AG10803 (cell line): ENCODE results near the gene GRB10.

Source experiments
- DNase-seq: peaks from one replicate; pipeline ENCODE4 v3.0.0; 2010; ENCODE audit warnings: low read depth
- H3K4me3 ChIP-seq: 2 replicates; pipeline ENCODE4 v1.5.1; 2011; ENCODE audit warnings: mild to moderate bottlenecking, low read length, control low read depth
- TF ChIP-seq, protein P1 (sequence below): conservative IDR thresholded peaks from 2 replicates; pipeline ENCODE4 v1.5.1; 2011; ENCODE audit warnings: mild to moderate bottlenecking, low read length, control low read depth, inconsistent platforms

Gene GRB10

DNA sequence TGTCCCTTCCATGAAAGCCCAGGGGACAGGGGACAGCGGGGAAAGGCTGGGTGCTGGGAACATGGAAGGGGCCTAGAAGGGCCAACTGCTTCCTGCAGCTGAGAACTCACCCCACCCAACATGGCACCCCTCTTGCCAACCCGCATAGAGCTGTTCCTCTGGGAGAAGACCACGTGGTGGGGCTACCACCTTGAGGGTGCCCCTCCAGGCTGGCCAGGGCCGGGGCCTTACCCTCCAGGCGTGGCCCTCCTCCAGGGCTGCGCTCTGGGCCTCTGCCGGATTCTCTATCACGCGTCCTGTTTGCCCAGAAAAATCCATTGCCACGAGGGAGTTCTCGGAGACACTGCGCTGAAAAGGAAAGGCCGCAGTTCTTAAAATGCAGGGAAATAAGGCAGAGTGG is 177.6 kb downstream of the GRB10 start:
- TF ChIP-seq, protein P1, sequence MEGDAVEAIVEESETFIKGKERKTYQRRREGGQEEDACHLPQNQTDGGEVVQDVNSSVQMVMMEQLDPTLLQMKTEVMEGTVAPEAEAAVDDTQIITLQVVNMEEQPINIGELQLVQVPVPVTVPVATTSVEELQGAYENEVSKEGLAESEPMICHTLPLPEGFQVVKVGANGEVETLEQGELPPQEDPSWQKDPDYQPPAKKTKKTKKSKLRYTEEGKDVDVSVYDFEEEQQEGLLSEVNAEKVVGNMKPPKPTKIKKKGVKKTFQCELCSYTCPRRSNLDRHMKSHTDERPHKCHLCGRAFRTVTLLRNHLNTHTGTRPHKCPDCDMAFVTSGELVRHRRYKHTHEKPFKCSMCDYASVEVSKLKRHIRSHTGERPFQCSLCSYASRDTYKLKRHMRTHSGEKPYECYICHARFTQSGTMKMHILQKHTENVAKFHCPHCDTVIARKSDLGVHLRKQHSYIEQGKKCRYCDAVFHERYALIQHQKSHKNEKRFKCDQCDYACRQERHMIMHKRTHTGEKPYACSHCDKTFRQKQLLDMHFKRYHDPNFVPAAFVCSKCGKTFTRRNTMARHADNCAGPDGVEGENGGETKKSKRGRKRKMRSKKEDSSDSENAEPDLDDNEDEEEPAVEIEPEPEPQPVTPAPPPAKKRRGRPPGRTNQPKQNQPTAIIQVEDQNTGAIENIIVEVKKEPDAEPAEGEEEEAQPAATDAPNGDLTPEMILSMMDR, result no peak

DNA sequence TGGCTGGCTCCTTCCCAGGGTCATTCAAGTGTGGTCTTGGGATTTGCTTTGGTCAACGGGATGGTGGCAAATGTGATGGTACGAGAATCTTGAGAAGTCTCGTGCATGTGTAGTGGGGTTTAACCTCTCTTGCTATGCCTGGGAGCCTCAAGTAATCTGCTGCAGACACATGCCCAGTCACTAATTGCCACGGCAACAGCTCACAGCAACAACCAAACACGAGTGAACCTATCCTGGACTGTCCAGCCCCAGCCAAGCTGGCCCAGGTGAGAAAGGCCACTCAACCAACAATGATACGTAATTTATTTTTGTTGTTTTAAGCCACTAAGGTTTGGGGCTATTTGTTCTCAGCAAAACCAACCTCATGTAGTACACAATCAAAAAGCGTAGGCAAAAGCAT is 179.4 kb downstream of the GRB10 start:
- TF ChIP-seq, protein P1, result no peak
- peak; percentile 4 for DNase-seq
- no peak overlapping the region for H3K4me3 ChIP-seq

More for the DNA sequence above, 177.6 kb downstream of the GRB10 start:
- H3K4me3 ChIP-seq, result no peak overlapping the region
- DNase-seq, result no peak

DNA sequence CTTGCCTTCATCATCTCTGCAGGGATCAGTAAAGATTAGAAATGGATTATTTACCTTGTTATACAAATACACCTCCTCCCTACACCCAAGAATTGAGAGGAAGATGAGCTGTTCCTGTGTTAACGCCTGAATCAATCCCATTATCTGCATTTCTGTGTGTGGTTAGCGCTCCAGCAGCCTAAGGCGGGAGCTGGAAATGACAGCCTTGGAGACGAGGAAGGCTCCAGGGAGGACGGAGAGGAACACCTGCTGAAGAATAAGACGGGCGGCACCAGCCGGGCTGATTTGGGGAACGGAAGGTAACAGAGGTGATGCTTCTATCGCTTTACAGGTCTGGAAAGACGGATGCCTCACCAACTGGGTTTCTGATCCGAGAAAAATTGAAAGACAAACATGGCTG is 183.3 kb downstream of the GRB10 start:
- TF ChIP-seq, protein P1, result no peak
- no peak for DNase-seq
- no peak overlapping the region for H3K4me3 ChIP-seq

DNA sequence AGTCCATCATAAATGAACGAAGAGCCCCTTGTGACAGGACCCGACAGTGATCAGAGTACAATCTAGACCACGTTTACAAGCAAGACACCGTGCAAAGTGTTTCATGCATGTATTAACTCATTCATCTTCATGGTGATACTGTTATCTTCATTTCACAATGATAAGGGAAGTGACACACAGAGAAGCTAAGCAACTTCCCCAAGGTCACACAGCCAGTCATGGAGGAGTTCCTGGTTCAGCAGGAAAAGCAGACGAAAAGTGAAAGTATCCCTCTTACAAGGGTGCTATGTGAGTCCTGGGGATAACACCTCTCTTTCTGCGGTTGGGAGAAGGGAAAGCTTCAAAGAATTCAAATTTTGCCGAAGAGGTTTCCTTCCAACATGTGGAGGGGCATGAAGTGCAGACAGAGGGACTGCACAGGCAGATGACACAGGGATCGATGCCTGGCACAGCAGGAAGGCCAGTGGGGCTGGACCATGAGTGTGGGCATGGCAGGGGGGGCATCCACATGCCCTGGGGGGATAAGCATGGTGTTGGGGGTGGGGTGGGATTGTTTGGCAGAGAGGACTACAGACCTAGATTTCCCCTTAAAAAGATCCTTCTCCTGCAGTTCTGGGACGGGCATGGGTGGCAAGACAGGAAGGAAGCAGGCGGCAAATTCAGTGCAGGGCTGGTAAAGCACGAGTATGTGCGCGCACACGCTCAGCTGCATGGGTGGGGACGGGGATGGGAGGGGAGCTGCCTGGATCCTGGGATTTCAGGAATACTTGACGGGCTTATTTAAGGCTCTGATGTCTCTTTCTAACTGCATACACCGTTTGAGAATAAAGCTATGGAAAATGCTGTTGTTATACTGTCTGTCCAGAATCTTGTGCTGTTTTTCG is 184.0 kb downstream of the GRB10 start:
- no peak overlapping the region for H3K4me3 ChIP-seq
- no peak for DNase-seq
- TF ChIP-seq, protein P1, result no peak

DNA sequence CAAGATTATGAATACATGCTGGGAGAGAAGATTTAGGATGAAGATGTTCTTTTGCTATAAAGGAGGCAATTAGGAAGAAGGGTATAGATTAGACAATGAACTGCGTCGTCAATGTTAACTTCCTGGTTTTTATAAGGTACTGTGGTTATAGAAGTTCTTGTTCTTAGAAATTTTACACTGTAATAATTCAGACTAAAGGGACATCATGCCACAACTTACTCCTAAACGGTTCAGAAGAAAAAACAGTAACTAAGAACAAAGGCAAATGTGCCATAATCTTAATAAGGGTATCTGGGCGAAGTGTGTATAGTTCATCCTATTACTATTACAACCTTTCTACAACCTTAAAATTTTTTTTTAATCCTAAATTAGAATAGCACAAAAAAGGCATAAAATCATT is 186.2 kb downstream of the GRB10 start:
- no peak for DNase-seq
- TF ChIP-seq, protein P1, result no peak
- H3K4me3 ChIP-seq, result no peak overlapping the region

DNA sequence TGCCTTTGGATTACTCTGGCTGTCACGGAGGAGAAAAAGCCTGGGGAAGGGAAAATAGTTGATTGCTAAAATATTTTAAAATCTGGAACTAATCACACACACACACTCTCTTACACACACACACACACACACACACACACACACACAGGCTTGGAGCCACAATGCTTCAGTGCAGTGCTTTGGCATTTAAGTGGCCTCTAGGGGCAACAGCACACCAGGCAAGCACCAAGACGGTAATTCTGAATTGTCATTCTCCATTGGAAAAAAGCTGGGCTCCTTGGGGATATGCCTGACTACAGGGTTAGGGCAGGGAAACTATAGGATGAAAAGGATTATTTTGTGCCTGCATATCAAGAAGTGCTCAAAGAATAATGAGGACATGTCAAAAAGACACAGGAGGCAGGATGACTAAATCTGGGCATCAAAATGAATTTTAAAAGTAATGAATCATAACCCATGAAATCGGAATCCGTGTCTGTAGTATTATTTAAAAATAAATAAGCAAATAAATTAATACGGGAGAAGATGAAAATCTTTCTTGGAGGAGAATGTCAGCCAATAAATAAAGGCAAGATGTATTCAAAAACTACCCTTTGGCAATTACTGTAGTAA is 187.1 kb downstream of the GRB10 start:
- TF ChIP-seq, protein P1, result peak; percentile 70
- DNase-seq, result peak; percentile 76
- no peak overlapping the region for H3K4me3 ChIP-seq
